HepG2 (cell line): ENCODE measurements around the gene SEPTIN5. TPM values are rescaled to one million over a fixed set of nuclear protein-coding genes. Genes with fewer than 3 reads are reported as not detected.

Experiments
- ATAC-seq: fragments of 200-7000 bp; cut with Tn5 transposase; 3 replicates; pipeline ENCODE4 v1.9.1; 2020; ENCODE audit warnings: mild to moderate bottlenecking, moderate library complexity
- BruUV-seq: library from RNA; stranded (reverse); fragments of 400-500 nt; replicated peaks from 2 replicates; lab custom pipeline; 2021; lab: Mats Ljungman, UMichigan
- CTCF ChIA-PET: fragments of 300-600 bp; formaldehyde crosslinking; extraction: SDS; loops from one replicate; lab custom pipeline; 2021; ENCODE audit warnings: low total read pairs, inconsistent platforms, low intra/inter-chr PET ratio; lab: Yijun Ruan, JAX
- POLR2A ChIA-PET: fragments of 350-600 bp; sonication (Branson Sonifier 250); formaldehyde crosslinking; loops from one replicate; lab custom pipeline; 2020; ENCODE audit warnings: antibody characterized with exemption, inconsistent platforms; lab: Yijun Ruan, JAX
- DNase-seq: peaks from one replicate; pipeline ENCODE4 v3.0.0-alpha.2; 2015; ENCODE audit warnings: low spot score
- FAIRE-seq: peaks from 3 replicates; lab custom pipeline; 2011; peaks lifted over from hg19 to GRCh38; lab: Jason Lieb, UNC
- H2AFZ ChIP-seq: one replicate; pipeline ENCODE4 v1.6.1; 2011; ENCODE audit warnings: low read length, inconsistent platforms
- H3K27ac ChIP-seq: fragments of 300-600 bp; 3 replicates; pipeline ENCODE4 v1.8.0; 2011; ENCODE audit warnings: mixed run types, mild to moderate bottlenecking, mixed read lengths, low read length, inconsistent platforms; ENCODE audit not compliant: insufficient read depth; ENCODE audit errors: extremely low read length
- H3K27me3 ChIP-seq, 2 experiments: fragments of 200-600 bp in 1 of 2; 2 replicates in 1 of 2; 3 replicates in 1 of 2; pipeline versions ENCODE4 v1.6.0 to v1.8.0; 2011; ENCODE audit warnings: low read length in 2 of 2, mild to moderate bottlenecking in 2 of 2, moderate library complexity in 2 of 2, inconsistent platforms in 1 of 2; ENCODE audit not compliant: insufficient read depth in 2 of 2, control insufficient read depth in 1 of 2
- H3K36me3 ChIP-seq, 2 experiments: fragments of 200-600 bp in 1 of 2; replicated peaks in 1 of 2; 2 replicates in 1 of 2; 3 replicates in 1 of 2; pipeline versions ENCODE4 v1.5.1 to v1.8.0; 2011; ENCODE audit warnings: low read length in 2 of 2, inconsistent platforms in 1 of 2; ENCODE audit not compliant: insufficient read depth in 2 of 2, control insufficient read depth in 1 of 2
- H3K4me1 ChIP-seq: 2 replicates; pipeline ENCODE4 v1.5.1; 2012; ENCODE audit warnings: low read length, inconsistent platforms; ENCODE audit not compliant: insufficient read depth
- H3K4me2 ChIP-seq: 2 replicates; pipeline ENCODE4 v1.6.0; 2011; ENCODE audit warnings: low read depth, low read length, inconsistent platforms
- H3K4me3 ChIP-seq, 3 experiments: fragments of 200-600 bp in 1 of 3; sonication (generic), shearing (Covaris generic) in 1 of 3; replicated peaks in 1 of 3; 2 replicates each; pipeline ENCODE4 v1.5.1; 2011 to 2016; ENCODE audit warnings: low read length in 3 of 3, inconsistent platforms in 2 of 3, low read depth in 2 of 3, mild to moderate bottlenecking in 2 of 3, control low read depth in 1 of 3, mixed read lengths in 1 of 3; ENCODE audit not compliant: insufficient read depth in 1 of 3
- H3K79me2 ChIP-seq: one replicate; pipeline ENCODE4 v1.6.1; 2011; ENCODE audit warnings: low read length, inconsistent platforms; ENCODE audit not compliant: insufficient read depth
- H3K9ac ChIP-seq: 2 replicates; pipeline ENCODE4 v1.6.0; 2011; ENCODE audit warnings: mild to moderate bottlenecking, low read depth, low read length, inconsistent platforms; ENCODE audit not compliant: insufficient read depth
- H3K9me3 ChIP-seq: 2 replicates; pipeline ENCODE4 v1.5.1; 2012; ENCODE audit warnings: mild to moderate bottlenecking, low read length
- H4K20me1 ChIP-seq: 2 replicates; pipeline ENCODE4 v1.6.0; 2011; ENCODE audit warnings: inconsistent platforms, mild to moderate bottlenecking, low read length, moderate library complexity; ENCODE audit not compliant: insufficient read depth
- BRCA1 ChIP-seq: sonication (generic); formaldehyde crosslinking; IDR thresholded peaks from 2 replicates; pipeline ENCODE4 v1.4.0; 2020; ENCODE audit warnings: missing genetic modification reagents
- BRD4 ChIP-seq: sonication (generic); formaldehyde crosslinking; IDR thresholded peaks from 2 replicates; pipeline ENCODE4 v1.4.0; 2020; ENCODE audit warnings: missing genetic modification reagents
- CEBPG ChIP-seq: IDR thresholded peaks from 2 replicates; pipeline ENCODE4 v1.6.1; 2016
- DNMT1 ChIP-seq: sonication (generic); formaldehyde crosslinking; IDR thresholded peaks from 2 replicates; pipeline ENCODE4 v1.5.1; 2020; ENCODE audit warnings: mild to moderate bottlenecking, missing genetic modification reagents
- DPF2 ChIP-seq: sonication (generic); formaldehyde crosslinking; IDR thresholded peaks from 2 replicates; pipeline ENCODE4 v1.4.0; 2020; ENCODE audit warnings: mild to moderate bottlenecking, low read depth, missing genetic modification reagents, borderline replicate concordance
- ESRRA ChIP-seq: sonication (generic); formaldehyde crosslinking; IDR thresholded peaks from 2 replicates; pipeline ENCODE4 v1.5.1; 2020; ENCODE audit warnings: mild to moderate bottlenecking, low read depth, missing genetic modification reagents
- HCFC1 ChIP-seq: fragments of 150-350 bp; IDR thresholded peaks from 2 replicates; pipeline ENCODE4 v1.6.1; 2014; ENCODE audit warnings: low read depth, low read length
- HOXA3 ChIP-seq: sonication (generic); formaldehyde crosslinking; IDR thresholded peaks from 2 replicates; pipeline ENCODE4 v1.5.0; 2020; ENCODE audit warnings: missing genetic modification reagents
- ISL2 ChIP-seq: sonication (generic); formaldehyde crosslinking; IDR thresholded peaks from 2 replicates; pipeline ENCODE4 v1.5.0; 2020; ENCODE audit warnings: missing genetic modification reagents
- MEIS2 ChIP-seq: sonication (generic); formaldehyde crosslinking; IDR thresholded peaks from 2 replicates; pipeline ENCODE4 v1.9.0; 2021; ENCODE audit warnings: mild to moderate bottlenecking, missing genetic modification reagents
- NCOA1 ChIP-seq: sonication (generic); formaldehyde crosslinking; IDR thresholded peaks from 2 replicates; pipeline ENCODE4 v1.9.0; 2021; ENCODE audit warnings: missing genetic modification reagents
- ZNF572 ChIP-seq: sonication (generic); formaldehyde crosslinking; IDR thresholded peaks from 2 replicates; pipeline ENCODE4 v1.5.1; 2020; ENCODE audit warnings: mild to moderate bottlenecking, missing genetic modification reagents
- WGBS: methylation state at CpG from one replicate; pipeline ENCODE4 v1.1.6; 2017; ENCODE audit warnings: low lambda C conversion rate; 5-methylcytosine and 5-hydroxymethylcytosine counted together
- in situ Hi-C: cut with HindIII; loops from 2 replicates; pipeline ENCODE4 v1.10.0; 2017; ENCODE audit warnings: low pct_unique_long_range_greater_than_20kb; ENCODE audit not compliant: extremely low pct_ligation_motif_present
- intact Hi-C: fragments of 100-400 bp; cut with micrococcal nuclease; formaldehyde crosslinking; loops from one replicate; pipeline ENCODE4 v1.10.0; 2022; ENCODE audit not compliant: unreplicated experiment
- polyA plus RNA-seq, 8 experiments: library from polyadenylated mRNA; depleted of rRNA in 3 of 8; stranded (reverse) in 7 of 8; unstranded in 1 of 8; fragments of >200 nt; fragmentation: Illumina TruSeq in 4 of 8; extraction: Trizol in 4 of 8; gene quantifications; 2 replicates each; pipeline versions ENCODE4 v1.2.1 to v1.2.3, GENCODE V29; 2011 to 2016; ENCODE audit warnings: low read depth in 4 of 8, missing spikeins in 1 of 8, mixed read lengths in 1 of 8; ENCODE audit not compliant: insufficient read depth in 1 of 8
- total RNA-seq, 5 experiments: library from RNA; depleted of rRNA; stranded (reverse); fragments of >200 nt; fragmentation: Illumina TruSeq; extraction: Trizol; gene quantifications; 2 replicates each; pipeline ENCODE4 v1.2.3, GENCODE V29; 2016; ENCODE audit warnings: low read depth in 1 of 5
- TF ChIP-seq, protein P1 (sequence below), 2 experiments: sonication (generic) in 1 of 2; formaldehyde crosslinking in 1 of 2; IDR thresholded peaks; 2 replicates each; pipeline versions ENCODE4 v1.4.0 to v1.6.1; 2016 to 2020; ENCODE audit warnings: borderline replicate concordance in 1 of 2, low read depth in 1 of 2, mild to moderate bottlenecking in 1 of 2, missing genetic modification reagents in 1 of 2
- TF ChIP-seq, protein P2 (sequence below): sonication (generic); formaldehyde crosslinking; IDR thresholded peaks from 2 replicates; pipeline ENCODE4 v1.4.0; 2020; ENCODE audit warnings: missing genetic modification reagents
- TF ChIP-seq, protein P3 (sequence below): sonication (generic); formaldehyde crosslinking; IDR thresholded peaks from 2 replicates; pipeline ENCODE4 v1.5.0; 2020; ENCODE audit warnings: mild to moderate bottlenecking, missing genetic modification reagents

Gene SEPTIN5
- total and polyA plus RNA-seq, 2 of the 13 experiments (the other 11 are each of a cell fraction or from before 2014, with no cell fraction given): 0.33 TPM; not detected in 1

DNA sequence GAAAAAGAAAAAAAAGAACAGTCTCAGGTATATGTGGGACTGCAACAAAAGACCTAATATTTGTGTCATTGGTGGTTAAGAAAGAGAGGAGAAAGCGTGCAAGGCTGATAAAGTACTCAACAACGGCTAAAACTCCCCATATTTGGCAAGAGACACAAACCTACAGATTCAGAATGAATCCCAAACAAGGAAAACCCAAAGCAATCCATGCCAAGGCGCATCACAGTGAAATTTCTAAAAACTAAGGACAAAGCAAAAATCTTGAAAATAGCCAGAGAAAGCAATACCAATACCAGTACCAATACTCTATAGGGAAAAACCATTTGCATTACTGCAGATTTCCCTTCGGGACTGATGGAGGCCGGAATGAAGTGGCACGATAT lies 32.4 kb upstream of the SEPTIN5 start:
- in situ Hi-C loops (no loop called here), intact Hi-C loops (no loop called here)
- CTCF ChIA-PET: no interaction called here
- Histone ChIP-seq H3K4me3 (no peak overlapping the region), H4K20me1 (no peaks in the 10 kb centered on the region), H3K9ac (no peak overlapping the region), H2AFZ (no peak overlapping the region), H3K27ac (no peak overlapping the region), H3K79me2 (no peaks in the 10 kb centered on the region), H3K4me2 (no peak overlapping the region), H3K27me3 (peaks cover 0 to 13% of the 10 kb centered on the region in 2 experiments; a peak in 3 of 5 replicates), H3K9me3 (no peaks in the 10 kb centered on the region), H3K36me3 (no peaks in the 10 kb centered on the region), H3K4me1 (no peaks in the 10 kb centered on the region)
- ATAC-seq: no peak
- TF ChIP-seq ISL2 (CRISPR knock-in tag): no peak
- no peak for TF ChIP-seq BRD4 (CRISPR knock-in tag)
- TF ChIP-seq, protein P1, sequence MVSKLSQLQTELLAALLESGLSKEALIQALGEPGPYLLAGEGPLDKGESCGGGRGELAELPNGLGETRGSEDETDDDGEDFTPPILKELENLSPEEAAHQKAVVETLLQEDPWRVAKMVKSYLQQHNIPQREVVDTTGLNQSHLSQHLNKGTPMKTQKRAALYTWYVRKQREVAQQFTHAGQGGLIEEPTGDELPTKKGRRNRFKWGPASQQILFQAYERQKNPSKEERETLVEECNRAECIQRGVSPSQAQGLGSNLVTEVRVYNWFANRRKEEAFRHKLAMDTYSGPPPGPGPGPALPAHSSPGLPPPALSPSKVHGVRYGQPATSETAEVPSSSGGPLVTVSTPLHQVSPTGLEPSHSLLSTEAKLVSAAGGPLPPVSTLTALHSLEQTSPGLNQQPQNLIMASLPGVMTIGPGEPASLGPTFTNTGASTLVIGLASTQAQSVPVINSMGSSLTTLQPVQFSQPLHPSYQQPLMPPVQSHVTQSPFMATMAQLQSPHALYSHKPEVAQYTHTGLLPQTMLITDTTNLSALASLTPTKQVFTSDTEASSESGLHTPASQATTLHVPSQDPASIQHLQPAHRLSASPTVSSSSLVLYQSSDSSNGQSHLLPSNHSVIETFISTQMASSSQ (IDR thresholded peaks at IDR 0.05; ENCODE audit: low read depth): no peak
- TF ChIP-seq, protein P1 (CRISPR knock-in tag; IDR thresholded peaks at IDR 0.05; ENCODE audit: borderline replicate concordance): no peak
- no peak for TF ChIP-seq CEBPG (CRISPR knock-in tag)
- no peak for TF ChIP-seq ESRRA (CRISPR knock-in tag)
- TF ChIP-seq MEIS2 (CRISPR knock-in tag): no peak
- TF ChIP-seq DPF2 (CRISPR knock-in tag): no peak
- no peak for TF ChIP-seq HCFC1
- no peak for TF ChIP-seq HOXA3 (CRISPR knock-in tag)
- TF ChIP-seq NCOA1: no peak
- no peak for TF ChIP-seq ZNF572 (CRISPR knock-in tag)
- TF ChIP-seq, protein P2, sequence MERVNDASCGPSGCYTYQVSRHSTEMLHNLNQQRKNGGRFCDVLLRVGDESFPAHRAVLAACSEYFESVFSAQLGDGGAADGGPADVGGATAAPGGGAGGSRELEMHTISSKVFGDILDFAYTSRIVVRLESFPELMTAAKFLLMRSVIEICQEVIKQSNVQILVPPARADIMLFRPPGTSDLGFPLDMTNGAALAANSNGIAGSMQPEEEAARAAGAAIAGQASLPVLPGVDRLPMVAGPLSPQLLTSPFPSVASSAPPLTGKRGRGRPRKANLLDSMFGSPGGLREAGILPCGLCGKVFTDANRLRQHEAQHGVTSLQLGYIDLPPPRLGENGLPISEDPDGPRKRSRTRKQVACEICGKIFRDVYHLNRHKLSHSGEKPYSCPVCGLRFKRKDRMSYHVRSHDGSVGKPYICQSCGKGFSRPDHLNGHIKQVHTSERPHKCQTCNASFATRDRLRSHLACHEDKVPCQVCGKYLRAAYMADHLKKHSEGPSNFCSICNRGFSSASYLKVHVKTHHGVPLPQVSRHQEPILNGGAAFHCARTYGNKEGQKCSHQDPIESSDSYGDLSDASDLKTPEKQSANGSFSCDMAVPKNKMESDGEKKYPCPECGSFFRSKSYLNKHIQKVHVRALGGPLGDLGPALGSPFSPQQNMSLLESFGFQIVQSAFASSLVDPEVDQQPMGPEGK (CRISPR knock-in tag): no peak
- TF ChIP-seq BRCA1 (CRISPR knock-in tag): no peak
- TF ChIP-seq, protein P3, sequence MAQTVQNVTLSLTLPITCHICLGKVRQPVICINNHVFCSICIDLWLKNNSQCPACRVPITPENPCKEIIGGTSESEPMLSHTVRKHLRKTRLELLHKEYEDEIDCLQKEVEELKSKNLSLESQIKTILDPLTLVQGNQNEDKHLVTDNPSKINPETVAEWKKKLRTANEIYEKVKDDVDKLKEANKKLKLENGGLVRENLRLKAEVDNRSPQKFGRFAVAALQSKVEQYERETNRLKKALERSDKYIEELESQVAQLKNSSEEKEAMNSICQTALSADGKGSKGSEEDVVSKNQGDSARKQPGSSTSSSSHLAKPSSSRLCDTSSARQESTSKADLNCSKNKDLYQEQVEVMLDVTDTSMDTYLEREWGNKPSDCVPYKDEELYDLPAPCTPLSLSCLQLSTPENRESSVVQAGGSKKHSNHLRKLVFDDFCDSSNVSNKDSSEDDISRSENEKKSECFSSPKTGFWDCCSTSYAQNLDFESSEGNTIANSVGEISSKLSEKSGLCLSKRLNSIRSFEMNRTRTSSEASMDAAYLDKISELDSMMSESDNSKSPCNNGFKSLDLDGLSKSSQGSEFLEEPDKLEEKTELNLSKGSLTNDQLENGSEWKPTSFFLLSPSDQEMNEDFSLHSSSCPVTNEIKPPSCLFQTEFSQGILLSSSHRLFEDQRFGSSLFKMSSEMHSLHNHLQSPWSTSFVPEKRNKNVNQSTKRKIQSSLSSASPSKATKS: no peak
- TF ChIP-seq DNMT1: no peak
- no TSS peak for BruUV-seq
- POLR2A ChIA-PET: no interaction called here
- 4% methylated on average over 6 of the region's 6 CpGs for WGBS
- DNase-seq: no peak
- no peak for FAIRE-seq
